GM18511 (cell line): ENCODE data around the gene ARHGEF37.
"Not testable (repeated sequence)": the region's sequence is repeated elsewhere in the genome, so short reads cannot be mapped to it uniquely, and the experiment has no call there.

Source experiments
- ATAC-seq: cut with Tn5 transposase; IDR thresholded peaks from one replicate; pipeline ENCODE4 v1.9.1; 2021; ENCODE audit warnings: mild to moderate bottlenecking, moderate library complexity; ENCODE audit not compliant: unreplicated experiment

Gene ARHGEF37, protein sequence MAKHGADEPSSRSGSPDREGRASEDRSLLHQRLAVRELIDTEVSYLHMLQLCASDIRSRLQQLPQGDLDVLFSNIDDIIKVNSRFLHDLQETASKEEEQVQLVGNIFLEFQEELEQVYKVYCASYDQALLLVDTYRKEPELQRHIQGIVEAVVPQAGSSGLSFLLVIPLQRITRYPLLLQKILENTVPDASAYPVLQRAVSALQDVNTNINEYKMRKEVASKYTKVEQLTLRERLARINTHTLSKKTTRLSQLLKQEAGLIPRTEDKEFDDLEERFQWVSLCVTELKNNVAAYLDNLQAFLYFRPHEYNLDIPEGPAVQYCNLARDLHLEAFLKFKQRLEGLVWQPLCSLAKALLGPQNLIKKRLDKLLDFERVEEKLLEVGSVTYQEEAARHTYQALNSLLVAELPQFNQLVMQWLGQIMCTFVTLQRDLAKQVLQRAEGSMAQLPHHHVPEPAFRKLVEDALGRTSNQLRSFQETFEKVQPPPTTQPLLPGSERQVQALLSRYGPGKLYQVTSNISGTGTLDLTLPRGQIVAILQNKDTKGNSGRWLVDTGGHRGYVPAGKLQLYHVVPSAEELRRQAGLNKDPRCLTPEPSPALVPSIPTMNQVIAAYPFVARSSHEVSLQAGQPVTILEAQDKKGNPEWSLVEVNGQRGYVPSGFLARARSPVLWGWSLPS

DNA sequence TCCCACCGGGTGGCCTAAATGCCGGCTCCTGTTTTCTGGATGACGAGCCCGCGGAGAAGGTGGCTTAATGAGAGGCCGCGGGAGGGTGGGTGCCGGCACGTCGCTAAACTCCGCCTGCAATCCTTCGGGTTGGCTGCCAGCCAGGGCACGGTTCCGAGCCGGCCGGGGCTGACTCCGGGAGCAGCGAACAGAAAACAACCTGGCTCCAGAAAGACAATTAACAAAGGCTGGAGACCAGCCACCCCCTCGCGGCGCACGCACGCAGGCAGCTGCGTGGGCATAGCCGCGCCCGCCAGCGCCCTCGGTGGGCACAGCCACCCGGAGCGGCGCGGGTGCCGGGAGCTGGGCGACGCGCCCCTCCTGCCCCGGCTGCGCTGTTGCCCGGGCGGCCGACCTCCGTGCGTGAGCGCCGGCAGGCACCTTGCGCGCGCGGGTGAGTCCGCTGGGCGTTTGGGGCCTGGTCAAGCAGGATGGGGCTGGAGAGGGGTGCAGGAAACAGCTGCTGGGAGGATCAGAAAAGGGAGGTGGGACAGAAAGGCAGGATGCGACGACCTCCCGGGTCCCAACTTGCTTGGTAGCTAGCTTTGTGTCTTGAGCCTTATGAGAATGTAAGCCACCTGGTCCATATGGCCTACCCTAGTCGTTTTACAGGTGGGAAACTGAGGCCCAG, at the start of gene ARHGEF37:
Gene ARHGEF37, plus strand, starts transcription at position 307 of the 670 bp plus-strand sequence. CDS start 16,272 bp downstream, outside the sequence.
- peak; percentile 66 for ATAC-seq

DNA sequence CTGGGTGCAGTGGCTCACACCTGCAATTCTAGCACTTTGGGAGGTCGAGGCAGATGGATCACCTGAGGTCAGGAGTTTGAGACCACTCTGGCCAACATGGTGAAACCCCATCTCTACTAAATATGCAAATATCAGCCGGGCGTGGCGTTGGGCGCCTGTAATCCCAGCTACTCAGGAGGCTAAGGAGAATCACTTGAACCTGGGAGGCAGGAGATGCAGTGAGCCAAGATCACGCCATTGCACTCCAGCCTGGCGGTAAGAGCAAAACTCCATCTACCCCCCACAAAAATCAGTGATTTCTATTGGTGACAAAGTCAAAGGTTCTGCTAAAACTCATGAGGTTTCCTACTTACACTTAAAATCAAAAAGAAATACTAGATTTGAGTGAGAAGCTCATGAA, 48.9 kb upstream of the ARHGEF37 start:
- ATAC-seq = no peak

DNA sequence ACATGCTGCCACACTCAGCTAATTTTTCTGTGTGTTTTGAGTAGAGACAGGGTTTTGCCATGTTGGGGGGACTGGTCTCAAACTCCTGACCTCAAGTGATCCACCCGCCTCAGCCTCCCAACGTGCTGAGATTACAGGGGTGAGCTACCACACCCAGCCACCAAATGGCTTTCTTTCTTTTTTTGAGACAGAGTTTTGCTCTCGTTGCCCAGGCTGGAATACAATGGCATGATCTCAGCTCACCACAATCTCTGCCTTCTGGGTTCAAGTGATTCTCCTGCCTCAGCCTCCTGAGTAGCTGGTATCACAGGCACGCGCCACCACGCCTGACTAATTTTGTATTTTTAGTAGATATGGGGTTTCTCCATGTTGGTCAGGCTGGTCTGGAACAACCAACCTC, 45.5 kb upstream of the ARHGEF37 start:
- not testable (repeated sequence) for ATAC-seq

DNA sequence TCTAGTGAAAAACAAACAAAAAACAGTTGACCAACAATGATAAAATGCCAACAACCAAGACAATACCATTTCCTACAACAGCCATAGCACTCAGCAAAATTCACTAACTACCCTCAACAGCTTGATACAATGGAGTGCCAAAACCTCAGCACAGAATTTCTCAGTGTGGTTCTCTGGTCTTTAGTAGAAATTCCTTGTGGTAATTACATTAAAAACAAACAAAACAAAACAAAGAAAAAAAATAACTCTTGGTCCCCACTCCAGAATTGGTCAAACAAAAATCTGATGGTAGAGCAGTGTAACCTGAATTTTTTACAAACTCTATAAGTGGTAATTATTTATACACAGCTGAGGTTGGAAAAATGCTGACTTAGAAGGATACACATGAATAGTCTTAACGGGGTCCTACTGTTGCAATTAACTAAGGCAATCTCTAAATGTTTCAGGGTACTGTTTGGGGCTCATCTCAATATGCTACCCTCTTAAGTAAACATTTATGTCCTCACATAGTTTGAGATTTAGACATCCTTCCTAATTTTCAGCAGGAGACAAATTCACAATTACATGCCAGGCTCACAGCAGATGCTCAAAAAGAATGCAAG, 43.8 kb upstream of the ARHGEF37 start:
- ATAC-seq = no peak

DNA sequence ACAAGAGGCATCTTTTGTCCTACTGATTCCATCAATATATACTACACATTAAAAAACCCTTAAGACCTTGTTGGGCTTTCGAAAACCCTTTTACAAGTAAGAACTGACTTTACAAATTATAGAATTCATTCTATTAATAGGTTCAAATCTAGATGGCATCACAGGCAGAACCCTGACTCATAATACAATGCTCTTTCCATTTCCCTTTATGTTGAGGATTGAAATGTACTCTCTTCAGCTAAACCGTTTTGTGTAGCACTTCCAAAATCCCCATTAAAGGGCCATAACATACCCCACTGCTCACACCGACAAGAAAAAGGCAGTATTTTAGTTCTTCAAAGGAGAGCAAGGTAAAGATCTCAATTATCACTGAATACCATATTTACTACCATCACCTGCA, 41.2 kb upstream of the ARHGEF37 start:
- ATAC-seq = no peak

DNA sequence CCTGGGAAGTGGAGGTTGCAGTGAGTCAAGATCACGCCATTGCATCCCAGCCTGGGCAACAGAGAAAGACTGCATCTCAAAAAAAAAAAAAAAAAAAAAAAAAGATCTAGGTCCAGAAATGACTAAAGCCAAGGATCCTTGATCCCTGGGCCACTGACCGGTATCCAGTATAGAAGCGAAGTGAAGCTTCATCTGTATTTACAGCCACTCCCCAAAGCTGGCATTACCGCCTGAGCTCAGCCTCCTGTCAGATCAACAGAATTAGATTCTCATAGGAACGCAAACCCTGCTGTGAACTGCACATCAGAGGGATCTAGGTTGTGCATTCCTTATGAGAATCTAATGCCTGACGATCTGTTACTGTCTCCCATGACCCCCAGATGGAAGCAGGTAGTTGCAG, 39.4 kb upstream of the ARHGEF37 start:
- no peak for ATAC-seq

DNA sequence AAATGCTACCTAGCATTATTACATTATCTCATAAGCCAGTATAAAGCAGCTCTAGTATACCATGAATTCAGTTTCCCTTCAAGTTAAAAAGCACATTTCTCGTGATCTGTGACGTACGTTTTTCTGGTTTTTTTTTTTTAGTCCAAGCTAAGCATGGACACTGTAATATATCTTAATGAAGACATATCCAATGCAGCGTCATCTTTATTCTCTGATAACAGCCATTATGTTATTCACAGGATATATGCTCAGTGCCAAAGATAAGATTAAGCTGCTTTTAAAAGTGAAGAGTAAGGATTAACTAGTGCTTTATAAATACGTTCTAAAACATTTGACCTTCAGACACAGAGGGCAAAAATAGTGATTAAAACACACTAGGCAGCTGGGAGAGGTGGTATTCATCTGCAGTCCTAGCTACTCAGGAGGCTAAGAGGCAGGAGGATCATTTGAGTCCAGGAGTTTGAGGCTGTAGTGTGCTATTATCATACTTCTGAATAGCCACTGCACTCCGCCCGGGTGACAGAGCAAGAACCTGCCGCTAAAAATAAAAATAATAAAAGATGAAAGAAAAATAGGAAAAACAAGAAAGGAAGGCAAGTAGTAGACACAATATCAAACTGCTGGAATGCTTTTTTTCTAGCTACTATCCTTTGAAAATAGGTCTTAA, 37.8 kb upstream of the ARHGEF37 start:
- no peak for ATAC-seq

DNA sequence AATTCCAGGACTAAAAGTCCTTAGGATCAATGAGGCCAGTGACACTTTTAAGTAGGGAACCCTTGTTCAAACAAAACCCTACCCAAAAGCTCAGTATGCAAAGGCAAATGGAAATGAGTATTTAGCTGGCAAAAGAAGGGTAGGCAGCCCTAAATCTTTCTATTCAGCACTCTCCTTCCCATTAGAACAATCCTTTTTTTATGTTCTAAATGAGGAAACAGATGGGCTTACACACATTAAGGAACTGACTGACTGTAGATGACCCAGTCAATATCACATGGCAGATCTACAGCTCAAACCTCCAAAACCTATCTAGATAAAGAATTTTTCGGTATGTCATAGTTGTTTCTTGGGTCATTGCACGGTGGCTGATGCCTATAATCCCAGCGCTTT, 37.3 kb upstream of the ARHGEF37 start:
- ATAC-seq = no peak

DNA sequence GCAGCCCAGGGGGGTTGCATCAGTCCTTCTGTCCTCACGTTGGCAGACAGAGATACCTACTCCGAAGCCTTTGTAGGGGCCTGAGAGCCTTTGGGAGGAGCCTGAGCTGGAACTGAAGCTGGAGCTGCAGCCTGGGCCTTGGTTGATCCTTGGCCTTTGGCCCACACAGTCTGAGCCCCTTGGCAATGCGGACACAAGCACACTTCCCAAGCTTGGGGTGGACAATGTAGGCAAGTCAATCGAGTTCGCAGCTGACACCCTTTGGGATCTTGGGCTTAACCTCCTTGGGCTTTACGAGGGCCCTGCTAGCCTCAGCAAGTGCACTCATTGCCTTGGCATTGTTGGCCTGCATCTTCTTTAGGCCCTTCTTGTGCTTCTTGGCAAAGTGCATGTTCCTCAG, 36.0 kb upstream of the ARHGEF37 start:
- no peak for ATAC-seq

DNA sequence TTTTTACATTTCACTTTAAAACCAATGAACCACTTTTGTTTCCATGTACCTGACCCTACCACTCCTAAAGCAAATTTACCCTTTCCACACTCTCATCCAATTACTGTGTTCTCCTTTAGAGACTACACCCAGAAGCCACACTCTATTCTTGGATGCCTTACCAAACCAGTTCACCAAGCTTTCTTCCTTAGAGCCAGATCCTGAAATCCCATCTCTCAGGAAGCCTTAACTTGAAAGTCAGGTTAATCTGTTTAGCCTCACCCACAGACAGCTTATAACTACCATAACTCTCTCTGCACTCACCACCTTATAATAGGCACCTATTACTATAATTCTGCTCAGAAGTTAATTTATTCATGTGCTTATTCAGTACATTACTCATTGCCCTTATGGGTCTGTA, 34.3 kb upstream of the ARHGEF37 start:
- ATAC-seq = no peak

DNA sequence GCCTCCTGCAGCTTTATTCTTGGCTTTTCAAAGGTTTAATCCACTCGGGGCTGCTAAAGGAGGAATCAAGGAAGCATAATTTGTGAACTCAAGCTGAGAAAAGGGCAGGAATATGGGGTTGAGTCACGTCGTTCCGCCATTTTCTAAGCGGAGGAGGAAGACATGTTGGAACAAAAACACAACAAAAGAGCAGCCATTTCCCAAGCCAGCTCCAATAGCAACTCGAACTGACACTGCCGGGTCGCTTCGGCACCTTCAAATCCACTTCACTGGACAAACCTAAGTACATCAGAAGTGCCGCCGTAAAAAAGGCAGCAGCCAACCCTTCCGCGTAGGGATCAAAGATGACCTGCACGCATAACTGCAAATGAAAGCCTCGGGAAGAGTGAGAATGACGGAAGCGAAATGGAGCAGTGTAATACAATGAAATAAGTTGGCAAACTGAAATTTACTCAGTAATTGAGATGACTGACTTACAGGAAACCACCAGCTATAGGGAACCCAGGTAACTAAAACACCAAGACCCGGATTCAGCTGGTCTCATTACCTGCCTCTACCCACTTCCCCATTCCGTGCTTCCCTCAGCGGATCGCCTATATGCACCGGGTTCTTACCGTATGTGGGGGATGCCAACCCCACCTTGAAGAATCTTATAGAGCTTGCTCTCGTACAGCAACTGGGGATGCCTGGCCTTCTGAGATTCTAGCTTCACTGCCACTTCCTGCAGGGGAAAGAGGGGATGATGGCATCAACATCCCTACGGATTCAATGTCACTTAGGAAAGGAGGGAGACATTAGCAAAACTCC, 31.6 kb upstream of the ARHGEF37 start:
- ATAC-seq = peak; percentile 32

DNA sequence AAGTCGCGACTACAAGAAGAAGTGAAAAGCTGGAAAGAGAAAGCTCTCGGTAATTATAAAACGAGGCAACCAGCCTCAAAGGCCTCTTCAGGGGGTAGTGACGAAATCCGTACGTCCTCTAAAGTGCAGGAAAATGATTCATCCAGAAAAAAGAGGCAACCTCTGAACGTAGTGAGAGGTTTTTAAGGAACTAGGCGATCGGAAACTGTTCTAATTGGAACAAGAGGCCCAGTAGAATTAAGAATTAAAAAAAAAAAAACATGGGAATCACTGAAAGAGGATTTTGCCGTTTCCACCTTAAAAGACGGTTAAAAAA, 31.1 kb upstream of the ARHGEF37 start:
- no peak for ATAC-seq

DNA sequence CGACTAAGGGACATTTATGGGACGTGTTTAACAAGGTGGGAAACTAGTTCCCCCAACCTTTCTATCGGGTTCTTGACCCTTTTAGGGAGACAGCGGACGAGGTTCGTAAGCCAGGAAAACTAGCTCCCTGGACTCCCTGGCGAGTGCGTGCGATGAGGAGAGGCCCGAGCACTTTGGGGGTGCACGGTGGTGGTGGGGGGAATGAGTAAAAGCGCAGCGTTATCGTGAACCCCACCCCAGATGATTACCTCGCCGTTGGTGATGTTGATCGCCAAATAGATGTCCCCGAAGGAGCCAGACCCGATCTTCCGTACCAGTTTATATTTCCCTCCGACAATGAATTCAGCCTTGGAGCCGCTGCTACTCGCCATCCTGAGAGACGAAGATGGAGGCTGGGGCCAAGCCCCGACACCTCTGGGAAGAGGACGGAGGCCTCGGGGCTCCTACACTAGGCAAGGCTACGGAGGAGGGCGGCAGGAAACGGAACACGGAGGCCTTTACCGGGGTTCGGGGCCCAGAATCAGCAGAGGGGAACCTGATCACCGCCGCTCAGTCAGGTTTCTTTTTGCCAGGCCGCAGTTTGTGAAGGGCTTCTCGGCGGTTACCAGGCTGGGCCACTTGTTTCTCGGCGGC, 30.6 kb upstream of the ARHGEF37 start:
- peak; percentile 8 for ATAC-seq

DNA sequence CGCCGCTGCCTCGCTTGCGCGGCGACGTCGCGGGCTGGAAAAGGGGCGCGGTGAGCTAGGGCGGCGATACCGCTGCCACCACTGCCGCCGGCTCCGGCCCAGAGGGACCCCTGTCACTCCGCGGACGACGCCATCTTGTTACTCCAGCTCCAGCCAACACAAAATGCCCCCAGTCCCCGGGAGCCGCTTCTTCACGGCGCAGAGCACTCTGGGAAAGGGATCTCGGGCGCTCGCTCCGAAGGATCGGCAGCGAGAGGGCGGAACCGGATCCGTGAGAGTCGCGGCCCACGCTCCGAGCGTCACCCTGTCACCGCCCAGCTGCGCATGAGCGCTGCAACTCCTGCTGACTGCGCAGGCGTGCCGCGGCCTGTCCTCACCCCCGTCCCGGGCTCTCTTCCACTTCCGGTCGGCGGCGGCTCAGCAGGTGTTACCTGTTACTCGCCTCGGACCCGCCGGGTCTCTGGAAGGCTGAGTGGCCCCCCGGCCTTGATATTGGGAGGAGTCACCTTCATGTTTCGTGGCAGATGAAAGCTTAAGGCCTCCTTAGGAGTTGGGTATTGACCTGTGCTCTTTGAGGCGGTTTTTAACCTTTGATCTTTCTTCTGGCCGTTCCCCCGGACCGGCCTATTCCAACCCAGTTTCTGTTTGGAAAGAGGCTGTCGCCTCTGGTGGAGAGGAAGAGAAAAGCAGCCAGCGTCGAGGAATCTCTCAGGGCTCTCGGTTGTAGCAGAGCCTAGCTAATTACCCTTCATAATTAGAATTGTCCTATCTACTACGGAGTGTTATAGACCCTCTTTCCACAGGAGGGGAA, 29.9 kb upstream of the ARHGEF37 start, which contains the start of gene CSNK1A1:
Gene CSNK1A1, minus strand, starts transcription at position 213 of the 811 bp plus-strand sequence. CDS start 475 bp downstream, outside the sequence.
- ATAC-seq = peak; percentile 92

DNA sequence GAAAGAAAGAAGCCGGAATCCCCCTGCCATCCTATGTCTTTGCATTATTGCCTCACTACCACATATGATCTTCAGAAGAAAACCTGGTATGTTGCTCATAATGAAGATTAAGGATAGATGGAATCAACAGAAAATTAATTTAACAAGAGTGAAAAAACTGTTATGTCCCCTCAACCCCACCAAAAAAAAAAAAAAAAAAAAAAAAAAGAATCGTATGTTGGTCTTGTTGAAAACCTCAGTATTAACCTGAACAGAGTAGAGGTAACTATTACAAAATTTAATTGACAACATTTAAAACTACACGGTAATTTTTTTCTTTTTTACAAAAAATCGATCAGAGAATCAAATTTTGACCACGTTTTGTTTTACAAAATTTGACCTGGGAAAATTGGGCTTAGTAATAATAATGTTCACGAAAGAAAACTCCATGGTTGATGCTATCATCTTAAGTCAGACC, 29.2 kb upstream of the ARHGEF37 start:
- no peak for ATAC-seq

DNA sequence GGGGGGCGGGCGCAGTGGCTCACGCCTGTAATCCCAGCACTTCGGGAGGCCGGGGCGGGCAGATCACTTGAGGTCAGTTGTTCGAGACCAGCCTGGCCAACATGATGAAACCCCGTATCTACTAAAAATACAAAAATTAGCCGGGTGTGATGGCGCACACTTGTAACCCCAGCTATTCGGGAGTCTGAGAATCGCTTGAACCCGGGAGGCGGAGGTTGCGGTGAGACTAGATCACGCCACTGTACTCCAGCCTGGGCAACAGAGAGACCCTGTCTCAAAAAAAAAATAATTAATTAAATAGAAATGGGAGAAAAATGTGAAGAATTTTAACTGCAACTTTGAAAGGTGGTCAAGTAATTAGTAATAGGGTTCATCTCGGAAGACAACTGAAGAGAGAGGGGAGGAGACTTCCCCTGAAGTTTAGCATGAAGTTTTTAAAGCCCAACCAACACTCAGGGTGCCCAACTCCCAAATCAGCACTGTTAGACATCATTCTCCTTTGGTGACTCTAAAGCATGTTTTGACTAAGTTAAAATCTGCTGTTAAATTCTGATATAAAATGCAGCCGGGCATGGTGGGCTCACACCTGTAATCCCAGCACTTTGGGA, 28.6 kb upstream of the ARHGEF37 start:
- ATAC-seq = no peak

DNA sequence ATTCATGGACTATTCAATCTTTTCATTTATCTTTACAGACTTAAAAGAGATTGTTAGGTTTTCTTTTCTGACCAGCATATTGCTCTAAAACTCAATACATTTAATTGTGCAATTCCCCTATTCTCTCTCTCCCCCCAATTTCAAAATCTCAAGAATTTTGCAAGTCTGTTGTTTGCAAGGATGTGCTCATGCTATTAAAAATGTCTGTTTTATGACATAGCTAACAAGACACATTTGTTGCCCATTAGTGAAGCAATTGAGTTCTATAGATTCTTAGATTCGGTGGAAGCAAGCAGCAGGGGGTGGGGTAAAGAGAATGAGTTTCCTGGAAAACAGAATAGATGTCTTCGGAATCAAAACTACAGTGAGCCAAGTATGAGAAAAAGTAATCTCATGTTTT, 21.6 kb upstream of the ARHGEF37 start:
- no peak for ATAC-seq

DNA sequence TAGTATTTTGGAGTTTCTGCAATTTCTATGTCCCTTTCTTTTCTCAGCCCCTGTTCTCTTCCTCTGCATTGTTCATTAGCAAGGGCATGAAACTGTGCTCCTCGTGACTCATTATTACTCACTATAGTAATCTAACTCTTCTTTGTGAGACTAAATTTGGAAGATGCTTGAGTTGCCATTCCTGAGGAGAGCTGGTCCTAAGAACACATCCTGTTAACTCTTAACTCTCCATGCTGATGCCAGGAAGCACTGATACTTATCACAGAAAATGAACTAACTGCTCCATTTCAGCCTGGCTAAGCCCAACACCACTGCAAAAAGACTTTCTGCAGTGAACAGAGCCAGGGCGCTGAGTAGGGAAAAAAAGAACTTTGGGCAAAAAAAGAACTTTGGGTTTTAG, 19.4 kb upstream of the ARHGEF37 start:
- peak; percentile 56 for ATAC-seq
